ENCODE results near the gene GTSE1. TPM values are rescaled to one million over a fixed set of nuclear protein-coding genes. Genes with fewer than 3 reads are reported as not detected.

Gene GTSE1
- polyA plus RNA-seq, 1 of the 3 experiments (the other 2 are of a cell fraction): 12.2 TPM

- no peak for DNase-seq
- Histone ChIP-seq H3K9me3 (no peaks in the 10 kb centered on the region), H3K4me3 (ENCODE audit: low read depth in 2 of 2, low read length in 1 of 2) (no peak overlapping the region), H4K20me1 (ENCODE audit: insufficient read depth) (no peaks in the 10 kb centered on the region), H3K27me3 (ENCODE audit: insufficient read depth) (no peaks in the 10 kb centered on the region), H3K4me2 (no peak overlapping the region), H3K9ac (no peak overlapping the region), H3K4me1 (ENCODE audit: control insufficient read depth in 1 of 2, insufficient read depth in 2 of 2, low read depth in 1 of 2, low read length in 1 of 2) (no peaks in the 10 kb centered on the region), H3K27ac (ENCODE audit: low read depth in 2 of 2, low read length in 1 of 2) (no peak overlapping the region), H3K79me2 (ENCODE audit: insufficient read depth) (no peaks in the 10 kb centered on the region), H3K36me3 (replicated peaks in 1 of 2; ENCODE audit: control insufficient read depth in 1 of 2, insufficient read depth in 2 of 2, low read length in 1 of 2) (no peaks in the 10 kb centered on the region), H3K9me2 (no peaks in the 10 kb centered on the region), H2AFZ (ENCODE audit: low read depth) (no peak overlapping the region), H3F3A (replicated peaks; ENCODE audit: insufficient read depth) (peaks cover 5% of the 10 kb centered on the region)
- CTCF ChIA-PET: interaction anchor here (1.8 kb wide), 2 partner anchors 9 to 178 kb away, joined by 5 to 8 read pairs; no protein-coding TSS in a partner anchor
- POLR2A ChIA-PET: no interaction called here
- 76% methylated on average over 15 of the region's 26 CpGs for WGBS (ENCODE audit: low lambda C conversion rate)
- TF ChIP-seq RFX5 (IDR thresholded peaks at IDR 0.05; ENCODE audit: low read length) (no peak), MXI1 (IDR thresholded peaks at IDR 0.05; ENCODE audit: low read depth, low read length) (no peak), RXRA (IDR thresholded peaks at IDR 0.05; ENCODE audit: borderline replicate concordance, low read depth) (no peak), RAD21 (IDR thresholded peaks at IDR 0.05; ENCODE audit: low read length) (no peak), NFIC (IDR thresholded peaks at IDR 0.05; ENCODE audit: borderline replicate concordance) (no peak), YY1 (IDR thresholded peaks at IDR 0.05; ENCODE audit: low read depth) (no peak), CHD2 (IDR thresholded peaks at IDR 0.05; ENCODE audit: low read length, partially characterized antibody) (no peak), JUND (IDR thresholded peaks at IDR 0.05) (no peak), FOXJ3 (CRISPR knock-in tag; IDR thresholded peaks at IDR 0.05) (no peak), FOXM1 (IDR thresholded peaks at IDR 0.05; ENCODE audit: low read depth) (no peak), EZH2phosphoT487 (IDR thresholded peaks at IDR 0.05; ENCODE audit: borderline replicate concordance, low read depth) (no peak), GATA2 (CRISPR knock-in tag; IDR thresholded peaks at IDR 0.05) (no peak), FOSL2 (IDR thresholded peaks at IDR 0.05; ENCODE audit: borderline replicate concordance, low read depth) (no peak), GABPA (IDR thresholded peaks at IDR 0.05; ENCODE audit: low read depth) (no peak), ELF1 (IDR thresholded peaks at IDR 0.05) (no peak), USF2 (IDR thresholded peaks at IDR 0.05; ENCODE audit: borderline replicate concordance, low read depth, low read length) (no peak), TAF1 (IDR thresholded peaks at IDR 0.05; ENCODE audit: borderline replicate concordance, low read depth, low read length) (no peak)
- TF ChIP-seq, protein P1, sequence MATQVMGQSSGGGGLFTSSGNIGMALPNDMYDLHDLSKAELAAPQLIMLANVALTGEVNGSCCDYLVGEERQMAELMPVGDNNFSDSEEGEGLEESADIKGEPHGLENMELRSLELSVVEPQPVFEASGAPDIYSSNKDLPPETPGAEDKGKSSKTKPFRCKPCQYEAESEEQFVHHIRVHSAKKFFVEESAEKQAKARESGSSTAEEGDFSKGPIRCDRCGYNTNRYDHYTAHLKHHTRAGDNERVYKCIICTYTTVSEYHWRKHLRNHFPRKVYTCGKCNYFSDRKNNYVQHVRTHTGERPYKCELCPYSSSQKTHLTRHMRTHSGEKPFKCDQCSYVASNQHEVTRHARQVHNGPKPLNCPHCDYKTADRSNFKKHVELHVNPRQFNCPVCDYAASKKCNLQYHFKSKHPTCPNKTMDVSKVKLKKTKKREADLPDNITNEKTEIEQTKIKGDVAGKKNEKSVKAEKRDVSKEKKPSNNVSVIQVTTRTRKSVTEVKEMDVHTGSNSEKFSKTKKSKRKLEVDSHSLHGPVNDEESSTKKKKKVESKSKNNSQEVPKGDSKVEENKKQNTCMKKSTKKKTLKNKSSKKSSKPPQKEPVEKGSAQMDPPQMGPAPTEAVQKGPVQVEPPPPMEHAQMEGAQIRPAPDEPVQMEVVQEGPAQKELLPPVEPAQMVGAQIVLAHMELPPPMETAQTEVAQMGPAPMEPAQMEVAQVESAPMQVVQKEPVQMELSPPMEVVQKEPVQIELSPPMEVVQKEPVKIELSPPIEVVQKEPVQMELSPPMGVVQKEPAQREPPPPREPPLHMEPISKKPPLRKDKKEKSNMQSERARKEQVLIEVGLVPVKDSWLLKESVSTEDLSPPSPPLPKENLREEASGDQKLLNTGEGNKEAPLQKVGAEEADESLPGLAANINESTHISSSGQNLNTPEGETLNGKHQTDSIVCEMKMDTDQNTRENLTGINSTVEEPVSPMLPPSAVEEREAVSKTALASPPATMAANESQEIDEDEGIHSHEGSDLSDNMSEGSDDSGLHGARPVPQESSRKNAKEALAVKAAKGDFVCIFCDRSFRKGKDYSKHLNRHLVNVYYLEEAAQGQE (IDR thresholded peaks at IDR 0.05; ENCODE audit: low read depth, low read length): no peak
- TF ChIP-seq, protein P2, sequence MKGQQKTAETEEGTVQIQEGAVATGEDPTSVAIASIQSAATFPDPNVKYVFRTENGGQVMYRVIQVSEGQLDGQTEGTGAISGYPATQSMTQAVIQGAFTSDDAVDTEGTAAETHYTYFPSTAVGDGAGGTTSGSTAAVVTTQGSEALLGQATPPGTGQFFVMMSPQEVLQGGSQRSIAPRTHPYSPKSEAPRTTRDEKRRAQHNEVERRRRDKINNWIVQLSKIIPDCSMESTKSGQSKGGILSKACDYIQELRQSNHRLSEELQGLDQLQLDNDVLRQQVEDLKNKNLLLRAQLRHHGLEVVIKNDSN (IDR thresholded peaks at IDR 0.05; ENCODE audit: borderline replicate concordance, low read depth): no peak
- TF ChIP-seq, protein P3, sequence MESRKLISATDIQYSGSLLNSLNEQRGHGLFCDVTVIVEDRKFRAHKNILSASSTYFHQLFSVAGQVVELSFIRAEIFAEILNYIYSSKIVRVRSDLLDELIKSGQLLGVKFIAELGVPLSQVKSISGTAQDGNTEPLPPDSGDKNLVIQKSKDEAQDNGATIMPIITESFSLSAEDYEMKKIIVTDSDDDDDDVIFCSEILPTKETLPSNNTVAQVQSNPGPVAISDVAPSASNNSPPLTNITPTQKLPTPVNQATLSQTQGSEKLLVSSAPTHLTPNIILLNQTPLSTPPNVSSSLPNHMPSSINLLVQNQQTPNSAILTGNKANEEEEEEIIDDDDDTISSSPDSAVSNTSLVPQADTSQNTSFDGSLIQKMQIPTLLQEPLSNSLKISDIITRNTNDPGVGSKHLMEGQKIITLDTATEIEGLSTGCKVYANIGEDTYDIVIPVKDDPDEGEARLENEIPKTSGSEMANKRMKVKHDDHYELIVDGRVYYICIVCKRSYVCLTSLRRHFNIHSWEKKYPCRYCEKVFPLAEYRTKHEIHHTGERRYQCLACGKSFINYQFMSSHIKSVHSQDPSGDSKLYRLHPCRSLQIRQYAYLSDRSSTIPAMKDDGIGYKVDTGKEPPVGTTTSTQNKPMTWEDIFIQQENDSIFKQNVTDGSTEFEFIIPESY (IDR thresholded peaks at IDR 0.05; ENCODE audit: borderline replicate concordance, low read depth): no peak
These were observed 67.9 kb downstream of the GTSE1 start for GRCh38 chr22:46364341-46365165.
